ENCODE data around the gene MT1M.

- TF ChIP-seq, protein P1, sequence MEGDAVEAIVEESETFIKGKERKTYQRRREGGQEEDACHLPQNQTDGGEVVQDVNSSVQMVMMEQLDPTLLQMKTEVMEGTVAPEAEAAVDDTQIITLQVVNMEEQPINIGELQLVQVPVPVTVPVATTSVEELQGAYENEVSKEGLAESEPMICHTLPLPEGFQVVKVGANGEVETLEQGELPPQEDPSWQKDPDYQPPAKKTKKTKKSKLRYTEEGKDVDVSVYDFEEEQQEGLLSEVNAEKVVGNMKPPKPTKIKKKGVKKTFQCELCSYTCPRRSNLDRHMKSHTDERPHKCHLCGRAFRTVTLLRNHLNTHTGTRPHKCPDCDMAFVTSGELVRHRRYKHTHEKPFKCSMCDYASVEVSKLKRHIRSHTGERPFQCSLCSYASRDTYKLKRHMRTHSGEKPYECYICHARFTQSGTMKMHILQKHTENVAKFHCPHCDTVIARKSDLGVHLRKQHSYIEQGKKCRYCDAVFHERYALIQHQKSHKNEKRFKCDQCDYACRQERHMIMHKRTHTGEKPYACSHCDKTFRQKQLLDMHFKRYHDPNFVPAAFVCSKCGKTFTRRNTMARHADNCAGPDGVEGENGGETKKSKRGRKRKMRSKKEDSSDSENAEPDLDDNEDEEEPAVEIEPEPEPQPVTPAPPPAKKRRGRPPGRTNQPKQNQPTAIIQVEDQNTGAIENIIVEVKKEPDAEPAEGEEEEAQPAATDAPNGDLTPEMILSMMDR (IDR thresholded peaks at IDR 0.05): no peak
- TF ChIP-seq POLR2A (IDR thresholded peaks at IDR 0.05; ENCODE audit: low read depth) (no peak), POLR2AphosphoS5 (IDR thresholded peaks at IDR 0.05) (peak in 1 of 2 donors; percentile 34), EP300 (IDR thresholded peaks at IDR 0.05) (no peak)
These were observed 43.1 kb upstream of the MT1M start, which contains the start of gene MT3 for GRCh38 chr16:56589141-56590039.

Measured in esophagus muscularis mucosa (tissue), 4 donors.